ENCODE results near the gene MYOZ3. TPM values are rescaled to one million over a fixed set of nuclear protein-coding genes. Genes with fewer than 3 reads are reported as not detected.

Gene MYOZ3
- total and polyA plus RNA-seq, 10 of the 15 experiments (the other 5 are each of a cell fraction or from before 2014, with no cell fraction given) = 0.04 to 1.1 (median 0.10) TPM; not detected in 4

DNA sequence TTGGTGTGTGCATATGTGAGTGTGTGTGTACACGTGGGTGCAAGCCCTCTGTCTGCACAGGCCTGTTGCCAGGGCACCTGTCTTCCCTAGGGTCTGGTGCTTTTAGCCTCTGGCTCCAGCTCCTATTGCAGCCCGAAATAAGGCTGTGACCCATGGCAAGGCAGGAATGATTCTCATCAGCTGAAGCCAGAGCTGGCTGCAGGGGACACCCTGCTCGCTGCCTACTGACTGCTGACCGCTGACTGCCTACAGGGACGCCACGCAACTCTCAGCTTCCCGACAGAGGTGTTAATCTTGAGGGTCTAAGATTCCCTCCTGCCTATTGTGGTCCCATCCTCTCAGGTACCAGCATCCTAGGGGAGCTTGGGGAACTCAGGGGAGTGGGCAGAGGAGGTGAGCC is at the start of gene MYOZ3 (continued):
- TF ChIP-seq, protein P1, sequence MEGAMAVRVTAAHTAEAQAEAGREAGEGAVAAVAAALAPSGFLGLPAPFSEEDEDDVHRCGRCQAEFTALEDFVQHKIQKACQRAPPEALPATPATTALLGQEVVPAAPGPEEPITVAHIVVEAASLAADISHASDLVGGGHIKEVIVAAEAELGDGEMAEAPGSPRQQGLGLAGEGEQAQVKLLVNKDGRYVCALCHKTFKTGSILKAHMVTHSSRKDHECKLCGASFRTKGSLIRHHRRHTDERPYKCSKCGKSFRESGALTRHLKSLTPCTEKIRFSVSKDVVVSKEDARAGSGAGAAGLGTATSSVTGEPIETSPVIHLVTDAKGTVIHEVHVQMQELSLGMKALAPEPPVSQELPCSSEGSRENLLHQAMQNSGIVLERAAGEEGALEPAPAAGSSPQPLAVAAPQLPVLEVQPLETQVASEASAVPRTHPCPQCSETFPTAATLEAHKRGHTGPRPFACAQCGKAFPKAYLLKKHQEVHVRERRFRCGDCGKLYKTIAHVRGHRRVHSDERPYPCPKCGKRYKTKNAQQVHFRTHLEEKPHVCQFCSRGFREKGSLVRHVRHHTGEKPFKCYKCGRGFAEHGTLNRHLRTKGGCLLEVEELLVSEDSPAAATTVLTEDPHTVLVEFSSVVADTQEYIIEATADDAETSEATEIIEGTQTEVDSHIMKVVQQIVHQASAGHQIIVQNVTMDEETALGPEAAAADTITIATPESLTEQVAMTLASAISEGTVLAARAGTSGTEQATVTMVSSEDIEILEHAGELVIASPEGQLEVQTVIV (IDR thresholded peaks at IDR 0.05; ENCODE audit: borderline replicate concordance, partially characterized antibody) = no peak
- TF ChIP-seq SIN3A (IDR thresholded peaks at IDR 0.05; ENCODE audit: low read depth, low read length) (no peak), SMAD5 (IDR thresholded peaks at IDR 0.05; ENCODE audit: low read depth) (no peak), EP300 (IDR thresholded peaks at IDR 0.05; ENCODE audit: borderline replicate concordance in 1 of 2, control insufficient read depth in 1 of 2, low read depth in 2 of 2, low read length in 2 of 2) (no peak), PAX5 (IDR thresholded peaks at IDR 0.05; ENCODE audit: borderline replicate concordance, low read depth, low read length) (no peak), ESRRA (IDR thresholded peaks at IDR 0.05; ENCODE audit: low read length) (no peak), MXI1 (IDR thresholded peaks at IDR 0.05; ENCODE audit: low read depth, low read length) (no peak), TBL1XR1 (IDR thresholded peaks at IDR 0.05; ENCODE audit: low read depth, low read length) (no peak)

- Histone ChIP-seq H3K4me3 (no peak overlapping the region), H4K20me1 (ENCODE audit: control insufficient read depth, insufficient read depth) (no peaks in the 10 kb centered on the region), H3K27ac (ENCODE audit: control insufficient read depth, insufficient read depth) (no peak overlapping the region), H3K4me1 (ENCODE audit: control insufficient read depth, insufficient read depth, low read length) (no peaks in the 10 kb centered on the region), H2AFZ (ENCODE audit: control insufficient read depth, low read depth, low read length) (no peak overlapping the region), H3K4me2 (ENCODE audit: control insufficient read depth, insufficient read depth) (no peak overlapping the region), H3K9me3 (replicated peaks; ENCODE audit: control insufficient read depth, insufficient read depth, low read length) (no peaks in the 10 kb centered on the region), H3K79me2 (ENCODE audit: control insufficient read depth, insufficient read depth, low read length) (no peaks in the 10 kb centered on the region), H3K36me3 (ENCODE audit: control insufficient read depth in 2 of 2, insufficient read depth in 2 of 2, low read length in 1 of 2) (no peaks in the 10 kb centered on the region), H3K27me3 (replicated peaks in 1 of 2; ENCODE audit: control insufficient read depth in 2 of 2, insufficient read depth in 2 of 2, low read length in 1 of 2) (no peaks in the 10 kb centered on the region; a peak in 1 of 4 replicates), H3K9ac (ENCODE audit: control insufficient read depth, insufficient read depth, low read length) (no peak overlapping the region)
- POLR2A ChIA-PET = interaction anchor here (1.1 to 1.3 kb wide), 2 partner anchors 11 to 14 kb away, joined by 3 read pairs; no protein-coding TSS in a partner anchor
- BruUV-seq (replicated peaks) = no TSS peak
- intact Hi-C loops (cut with micrococcal nuclease; ENCODE audit: unreplicated experiment) (no loop called here), in situ Hi-C loops (cut with MboI) (no loop called here)
- CTCF ChIA-PET = interaction anchor here (0.6 to 2.4 kb wide), 3 partner anchors 22 to 143 kb away, joined by 3 to 5 read pairs (median 3); partner anchors contain the start of gene RBM22
- RAD21 ChIA-PET (ENCODE audit: unreplicated experiment) = interaction anchor here (0.9 to 1.9 kb wide), 2 partner anchors 10 to 14 kb away, joined by 3 to 15 read pairs; no protein-coding TSS in a partner anchor
- ATAC-seq (no peak), FAIRE-seq (no peak), DNase-seq (ENCODE audit: low read depth, low spot score) (no peak)
- SMC1A ChIA-PET (ENCODE audit: uncharacterized antibody, unreplicated experiment) = interaction anchor here (1.1 to 1.5 kb wide), 4 partner anchors 14 to 45 kb away, joined by 3 to 7 read pairs (median 5); no protein-coding TSS in a partner anchor
- 69% methylated on average over 4 of the region's 4 CpGs for WGBS (ENCODE audit: insufficient coverage, insufficient replicate concordance, low lambda C conversion rate, missing lambda C conversion rate)
- no peak for TF ChIP-seq RAD21 (IDR thresholded peaks at IDR 0.05; ENCODE audit: insufficient read depth, low read depth, low read length)
- TF ChIP-seq IRF5 (IDR thresholded peaks at IDR 0.05; ENCODE audit: borderline replicate concordance) = no peak
- no peak for TF ChIP-seq RCOR1 (conservative IDR thresholded peaks at IDR 0.05; ENCODE audit: low read depth, low read length)
- TF ChIP-seq PKNOX1 (IDR thresholded peaks at IDR 0.05) = no peak
- TF ChIP-seq ESRRA (IDR thresholded peaks at IDR 0.05; ENCODE audit: low read length) = no peak
- TF ChIP-seq NR2F1 (conservative IDR thresholded peaks at IDR 0.05) = no peak
- TF ChIP-seq, protein P2, sequence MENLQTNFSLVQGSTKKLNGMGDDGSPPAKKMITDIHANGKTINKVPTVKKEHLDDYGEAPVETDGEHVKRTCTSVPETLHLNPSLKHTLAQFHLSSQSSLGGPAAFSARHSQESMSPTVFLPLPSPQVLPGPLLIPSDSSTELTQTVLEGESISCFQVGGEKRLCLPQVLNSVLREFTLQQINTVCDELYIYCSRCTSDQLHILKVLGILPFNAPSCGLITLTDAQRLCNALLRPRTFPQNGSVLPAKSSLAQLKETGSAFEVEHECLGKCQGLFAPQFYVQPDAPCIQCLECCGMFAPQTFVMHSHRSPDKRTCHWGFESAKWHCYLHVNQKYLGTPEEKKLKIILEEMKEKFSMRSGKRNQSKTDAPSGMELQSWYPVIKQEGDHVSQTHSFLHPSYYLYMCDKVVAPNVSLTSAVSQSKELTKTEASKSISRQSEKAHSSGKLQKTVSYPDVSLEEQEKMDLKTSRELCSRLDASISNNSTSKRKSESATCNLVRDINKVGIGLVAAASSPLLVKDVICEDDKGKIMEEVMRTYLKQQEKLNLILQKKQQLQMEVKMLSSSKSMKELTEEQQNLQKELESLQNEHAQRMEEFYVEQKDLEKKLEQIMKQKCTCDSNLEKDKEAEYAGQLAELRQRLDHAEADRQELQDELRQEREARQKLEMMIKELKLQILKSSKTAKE (IDR thresholded peaks at IDR 0.05; ENCODE audit: low read depth, poor library complexity, severe bottlenecking) = no peak
- TF ChIP-seq BRCA1 (IDR thresholded peaks at IDR 0.05; ENCODE audit: low read depth, low read length) = no peak
Measured at GRCh38 chr5:150612405-150612804, 48.6 kb upstream of the MYOZ3 start.
